Immature natural killer cell (primary cell): ENCODE results near the gene AUTS2. TPM values are rescaled to one million over a fixed set of nuclear protein-coding genes. Genes with fewer than 3 reads are reported as not detected.
"Not testable (repeated sequence)": the region's sequence is repeated elsewhere in the genome, so short reads cannot be mapped to it uniquely, and the experiment has no call there.

Source experiments
- DNase-seq, 3 donors: peaks; one replicate each; pipeline ENCODE4 v3.0.0; 2022; ENCODE audit warnings: mixed read lengths in 1 of 3
- H3K27ac Mint-ChIP-seq, 6 donors: one replicate each; pipeline ENCODE4 v1.8.0; 2020; ENCODE audit warnings: mixed read lengths in 6 of 6, mild to moderate bottlenecking in 5 of 6, inconsistent platforms in 4 of 6, moderate library complexity in 3 of 6
- H3K27me3 Mint-ChIP-seq, 3 donors: one replicate each; pipeline ENCODE4 v1.8.0; 2020 to 2021; ENCODE audit warnings: low read depth in 3 of 3, mild to moderate bottlenecking in 3 of 3, mixed read lengths in 3 of 3, moderate library complexity in 3 of 3, inconsistent platforms in 1 of 3
- H3K36me3 Mint-ChIP-seq, 3 donors: one replicate each; pipeline ENCODE4 v1.8.0; 2020; ENCODE audit warnings: mixed read lengths in 3 of 3, inconsistent platforms in 2 of 3, mild to moderate bottlenecking in 2 of 3
- H3K4me1 Mint-ChIP-seq, 2 donors: one replicate each; pipeline ENCODE4 v1.8.0; 2020; ENCODE audit warnings: inconsistent platforms in 2 of 2, mild to moderate bottlenecking in 2 of 2, mixed read lengths in 2 of 2, moderate library complexity in 1 of 2
- H3K4me3 Mint-ChIP-seq, 5 donors: one replicate each; pipeline ENCODE4 v1.8.0; 2020; ENCODE audit warnings: mild to moderate bottlenecking in 5 of 5, mixed read lengths in 5 of 5, inconsistent platforms in 3 of 5, moderate library complexity in 3 of 5
- H3K9me3 Mint-ChIP-seq, 6 donors: one replicate each; pipeline ENCODE4 v1.8.0; 2020; ENCODE audit warnings: mild to moderate bottlenecking in 6 of 6, mixed read lengths in 6 of 6, inconsistent platforms in 4 of 6, moderate library complexity in 3 of 6
- polyA plus RNA-seq, 3 donors: library from polyadenylated mRNA; unstranded; fragments of 300-500 nt; fragmentation: Illumina TruSeq; gene quantifications; one replicate each; pipeline ENCODE4 v1.2.3, GENCODE V29; 2021

Gene AUTS2
- polyA plus RNA-seq, 3 donors from 2014 or later: 1.9 to 17.6 (median 8.0) TPM

DNA sequence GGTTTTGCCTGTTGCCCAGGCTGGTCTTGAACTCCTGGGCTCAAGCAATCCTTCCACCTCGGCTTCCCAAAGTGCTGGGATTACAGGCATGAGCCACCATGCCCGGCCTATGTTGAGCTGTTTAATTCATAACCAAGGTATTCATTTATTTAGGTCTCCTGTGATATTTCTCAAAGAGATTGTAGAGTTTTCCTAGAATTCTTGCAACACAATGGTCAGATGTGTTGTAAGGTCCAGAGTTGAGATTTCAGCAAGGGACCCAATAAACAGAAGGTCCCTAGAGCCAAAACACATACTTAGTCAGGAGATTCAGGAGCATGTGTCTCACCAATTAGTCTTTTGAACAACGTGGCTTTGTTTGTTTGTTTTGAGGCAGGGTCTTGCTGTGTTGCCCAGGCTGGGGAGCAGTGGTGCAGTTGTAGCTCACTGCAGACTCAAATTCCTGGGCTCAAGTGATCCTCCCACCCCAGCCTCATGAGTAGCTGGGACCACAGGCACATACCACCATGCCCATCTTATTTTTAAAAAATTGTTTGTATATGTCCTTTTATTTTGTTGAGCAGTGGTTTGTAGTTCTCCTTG, 1212.4 kb downstream of the AUTS2 start:
- no peaks in the 10 kb centered on the region for H3K36me3 Mint-ChIP-seq
- H3K4me1 Mint-ChIP-seq: peaks cover 0 to 4% of the 10 kb centered on the region in 2 donors
- no peak overlapping the region for H3K4me3 Mint-ChIP-seq
- no peak overlapping the region for H3K27ac Mint-ChIP-seq
- H3K27me3 Mint-ChIP-seq: peaks cover 4 to 19% (median 9%) of the 10 kb centered on the region in 3 donors
- no peak for DNase-seq
- H3K9me3 Mint-ChIP-seq: no peaks in the 10 kb centered on the region

DNA sequence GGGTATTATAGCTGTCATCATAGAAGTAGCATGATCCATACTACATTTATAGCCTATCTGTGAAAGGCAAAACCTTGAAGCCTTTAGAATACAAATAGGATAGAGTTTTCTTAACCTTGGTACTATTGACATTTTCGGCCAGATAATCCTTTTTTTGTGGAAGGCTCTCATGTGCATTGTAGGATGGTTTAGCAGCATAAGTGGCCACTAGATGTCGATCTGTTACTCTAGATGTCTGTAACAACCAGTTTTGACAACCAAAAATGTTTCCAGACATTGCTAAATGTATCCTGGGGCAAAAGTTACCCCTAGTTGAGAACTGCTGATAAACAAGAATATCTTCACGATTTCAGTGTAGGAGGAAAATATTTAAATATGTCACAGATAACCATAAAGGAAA, 1214.2 kb downstream of the AUTS2 start:
- Mint-ChIP-seq H3K4me1 (peaks cover 0 to 4% of the 10 kb centered on the region in 2 donors), H3K36me3 (no peaks in the 10 kb centered on the region), H3K27ac (no peak overlapping the region), H3K27me3 (peaks cover 4 to 19% (median 9%) of the 10 kb centered on the region in 3 donors), H3K9me3 (no peaks in the 10 kb centered on the region), H3K4me3 (no peak overlapping the region)
- DNase-seq: no peak

DNA sequence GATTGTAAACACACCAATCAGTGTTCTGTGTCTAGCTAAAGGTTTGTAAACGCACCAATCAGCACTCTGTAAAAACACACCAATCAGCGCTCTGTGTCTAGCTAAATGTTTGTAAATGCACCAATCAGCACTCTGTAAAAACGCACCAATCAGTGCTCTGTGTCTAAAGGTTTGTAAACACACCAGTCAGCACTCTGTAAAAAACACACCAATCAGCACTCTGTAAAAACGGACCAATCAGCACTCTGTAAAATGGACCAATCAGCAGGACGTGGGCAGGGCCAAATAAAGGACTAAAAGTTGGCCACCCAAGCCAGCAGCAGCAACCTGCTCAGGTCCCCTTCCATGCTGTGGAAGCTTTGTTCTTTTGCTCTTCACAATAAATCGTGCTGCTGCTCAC, 1224.2 kb downstream of the AUTS2 start:
- not testable (repeated sequence) for DNase-seq, H3K4me1 Mint-ChIP-seq, H3K9me3 Mint-ChIP-seq, H3K27me3 Mint-ChIP-seq, H3K4me3 Mint-ChIP-seq, H3K36me3 Mint-ChIP-seq, H3K27ac Mint-ChIP-seq

DNA sequence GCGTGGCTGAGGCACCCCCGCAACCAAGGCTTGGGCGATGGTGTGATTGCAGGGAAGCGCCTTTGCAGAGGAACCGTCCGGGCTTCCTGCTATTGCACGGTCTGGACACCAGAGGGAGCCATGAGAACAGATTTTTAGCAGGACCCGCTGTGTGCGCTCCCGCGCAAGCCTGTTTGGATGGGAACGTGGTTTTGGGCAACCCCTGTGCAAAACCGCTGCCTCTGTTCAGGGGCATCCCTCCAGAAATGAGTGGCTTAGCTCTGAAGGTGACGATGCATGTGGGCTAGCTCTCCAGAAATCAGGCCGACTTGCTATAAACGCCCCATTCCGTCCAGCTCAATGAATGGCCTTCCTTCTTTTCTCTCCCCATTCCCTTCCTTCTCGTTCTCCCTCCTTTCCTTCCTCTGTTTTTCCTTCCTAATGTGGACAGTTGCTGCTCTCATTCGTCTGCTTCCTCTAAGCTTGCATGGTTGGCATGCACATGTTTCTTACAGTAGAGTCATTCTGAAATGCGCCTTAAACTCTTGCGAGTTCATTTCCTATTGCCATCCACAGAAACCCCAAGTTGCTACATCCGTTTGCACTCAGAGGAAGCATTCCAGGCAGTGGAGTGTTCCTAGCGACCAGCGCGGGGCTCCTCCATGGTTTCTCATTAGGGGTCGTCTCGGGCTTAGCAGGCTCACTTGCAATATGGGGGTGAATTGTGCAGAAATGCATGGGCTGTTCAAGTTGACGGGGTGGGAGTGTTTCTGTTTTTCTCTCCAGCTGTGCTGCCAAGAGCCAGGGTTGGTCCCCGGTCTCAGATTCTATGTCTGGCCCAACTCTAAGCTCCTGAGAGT, 1231.2 kb downstream of the AUTS2 start:
- peak; percentile 37 to 64 (median 43) for DNase-seq
- H3K27me3 Mint-ChIP-seq: peaks cover 5 to 10% (median 6%) of the 10 kb centered on the region in 3 donors
- peak overlapping the region in 4 of 5 donors; percentile 44 to 78 (median 50) for H3K4me3 Mint-ChIP-seq
- peak overlapping the region in 1 of 6 donors; percentile 48 for H3K27ac Mint-ChIP-seq
- H3K9me3 Mint-ChIP-seq: peaks cover 0 to 3% (median 0%) of the 10 kb centered on the region in 6 donors
- no peaks in the 10 kb centered on the region for H3K36me3 Mint-ChIP-seq
- H3K4me1 Mint-ChIP-seq: peaks cover 14% of the 10 kb centered on the region in 2 donors

DNA sequence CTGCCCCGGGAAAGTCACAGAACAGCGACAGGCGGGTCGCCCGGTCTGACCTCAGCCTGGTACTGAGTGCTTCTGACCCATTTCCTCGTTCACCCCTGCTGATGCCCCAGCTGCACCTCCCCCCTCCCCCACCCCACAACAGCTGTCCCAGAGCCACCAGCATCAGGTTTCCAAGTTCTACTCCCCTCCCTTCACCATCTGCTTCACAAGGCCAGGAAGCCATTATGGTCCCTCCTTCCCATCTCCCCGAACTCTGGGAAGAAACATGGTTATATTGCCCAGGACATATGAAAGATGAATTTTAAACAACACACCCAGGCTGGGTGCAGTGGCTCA, 1231.8 kb downstream of the AUTS2 start:
- H3K36me3 Mint-ChIP-seq: no peaks in the 10 kb centered on the region
- no peak for DNase-seq
- H3K27ac Mint-ChIP-seq: no peak overlapping the region
- peaks cover 6 to 10% (median 8%) of the 10 kb centered on the region in 3 donors for H3K27me3 Mint-ChIP-seq
- peak overlapping the region in 1 of 5 donors; percentile 30 for H3K4me3 Mint-ChIP-seq
- peaks cover 0 to 3% (median 0%) of the 10 kb centered on the region in 6 donors for H3K9me3 Mint-ChIP-seq
- H3K4me1 Mint-ChIP-seq: peaks cover 14% of the 10 kb centered on the region in 2 donors

DNA sequence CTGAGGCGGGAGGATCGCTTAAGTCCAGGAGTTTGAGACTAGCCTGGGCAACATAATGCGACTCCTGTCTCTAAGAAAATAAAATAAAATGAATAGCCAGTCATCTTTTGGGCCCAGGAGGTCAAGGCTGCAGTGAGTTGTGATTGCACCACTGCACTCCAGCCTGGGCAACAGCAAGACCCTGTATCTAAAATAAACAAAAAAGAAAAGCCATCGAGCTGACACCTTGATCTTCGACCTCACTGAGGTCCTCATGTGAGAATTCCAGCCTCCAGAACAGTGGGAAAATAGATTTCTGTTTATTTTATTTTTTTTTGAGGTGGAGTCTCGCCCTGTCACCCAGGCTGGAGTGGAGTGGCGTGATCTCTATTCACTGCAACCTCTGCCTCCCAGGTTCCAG, 1232.2 kb downstream of the AUTS2 start:
- Mint-ChIP-seq H3K27me3 (peaks cover 6 to 10% (median 8%) of the 10 kb centered on the region in 3 donors), H3K4me3 (no peak overlapping the region), H3K4me1 (peaks cover 14% of the 10 kb centered on the region in 2 donors), H3K27ac (no peak overlapping the region), H3K36me3 (no peaks in the 10 kb centered on the region), H3K9me3 (peaks cover 0 to 3% (median 0%) of the 10 kb centered on the region in 6 donors)
- no peak for DNase-seq

DNA sequence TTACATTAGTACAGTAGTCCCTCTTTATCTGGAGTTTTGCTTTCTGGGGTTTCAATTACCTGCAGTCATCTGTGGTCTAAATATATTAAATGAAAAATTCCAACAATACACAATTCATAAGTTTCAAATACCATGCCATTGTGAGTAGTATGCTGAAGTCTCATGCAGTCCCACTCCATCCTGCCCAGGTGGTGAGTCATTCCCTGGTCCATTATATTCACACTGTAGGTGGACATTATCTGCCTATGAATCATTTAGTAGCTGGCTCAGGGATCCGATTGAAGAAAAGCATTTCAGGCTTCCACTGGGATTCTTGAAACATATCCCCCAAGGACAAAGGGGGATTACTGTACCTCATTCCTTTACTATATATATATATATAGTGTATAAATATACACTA, 1235.5 kb downstream of the AUTS2 start:
- Mint-ChIP-seq H3K27ac (no peak overlapping the region), H3K4me3 (no peak overlapping the region), H3K9me3 (no peaks in the 10 kb centered on the region), H3K36me3 (no peaks in the 10 kb centered on the region), H3K4me1 (peaks cover 14% of the 10 kb centered on the region in 2 donors), H3K27me3 (peaks cover 8 to 9% (median 8%) of the 10 kb centered on the region in 3 donors)
- no peak for DNase-seq

DNA sequence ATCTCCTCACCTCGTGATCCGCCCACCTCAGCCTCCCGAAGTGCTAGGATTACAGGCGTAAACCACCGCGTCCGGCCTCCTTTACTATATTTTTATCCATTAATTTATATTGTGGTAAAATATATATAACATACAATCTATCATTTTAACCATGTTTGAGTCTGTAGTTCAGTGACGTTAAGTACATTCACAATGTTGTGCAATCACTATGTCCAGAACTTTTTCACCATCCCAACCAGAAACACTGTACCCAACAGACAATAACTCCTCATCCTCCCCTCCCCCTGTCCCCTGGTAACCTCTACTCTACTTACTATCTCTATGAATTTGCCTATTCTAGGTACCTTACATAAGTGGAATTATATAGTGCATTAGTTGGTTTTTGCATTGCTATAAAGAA, 1236.1 kb downstream of the AUTS2 start:
- H3K36me3 Mint-ChIP-seq: no peaks in the 10 kb centered on the region
- no peak overlapping the region for H3K4me3 Mint-ChIP-seq
- no peak overlapping the region for H3K27ac Mint-ChIP-seq
- DNase-seq: no peak
- H3K9me3 Mint-ChIP-seq: no peaks in the 10 kb centered on the region
- H3K27me3 Mint-ChIP-seq: peaks cover 3 to 9% (median 8%) of the 10 kb centered on the region in 3 donors
- H3K4me1 Mint-ChIP-seq: peaks cover 8 to 9% of the 10 kb centered on the region in 2 donors

DNA sequence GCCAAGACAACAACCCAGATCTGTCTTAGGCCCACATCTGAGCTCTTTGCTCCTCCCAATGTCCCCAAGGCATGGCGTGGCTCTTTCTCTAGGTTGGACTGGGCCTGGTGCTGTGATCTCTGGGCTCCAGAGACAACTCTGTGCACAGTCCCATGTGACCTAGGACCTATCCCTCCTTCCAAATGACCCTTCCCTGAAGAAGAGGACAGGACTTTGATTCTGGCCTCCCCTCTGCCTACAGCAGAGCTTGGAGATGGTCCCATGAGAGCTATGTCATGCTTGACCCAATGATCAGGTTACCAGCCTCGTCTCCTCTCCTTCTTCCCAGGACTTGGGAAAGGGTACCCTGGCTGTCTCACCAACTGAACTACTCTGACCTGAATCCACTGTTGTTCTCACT, 1237.4 kb downstream of the AUTS2 start:
- H3K9me3 Mint-ChIP-seq: no peaks in the 10 kb centered on the region
- peak overlapping the region in 1 of 6 donors; percentile 56 for H3K27ac Mint-ChIP-seq
- H3K36me3 Mint-ChIP-seq: no peaks in the 10 kb centered on the region
- H3K4me3 Mint-ChIP-seq: no peak overlapping the region
- no peak for DNase-seq
- no peaks in the 10 kb centered on the region for H3K4me1 Mint-ChIP-seq
- H3K27me3 Mint-ChIP-seq: peaks cover 2 to 5% (median 4%) of the 10 kb centered on the region in 3 donors

DNA sequence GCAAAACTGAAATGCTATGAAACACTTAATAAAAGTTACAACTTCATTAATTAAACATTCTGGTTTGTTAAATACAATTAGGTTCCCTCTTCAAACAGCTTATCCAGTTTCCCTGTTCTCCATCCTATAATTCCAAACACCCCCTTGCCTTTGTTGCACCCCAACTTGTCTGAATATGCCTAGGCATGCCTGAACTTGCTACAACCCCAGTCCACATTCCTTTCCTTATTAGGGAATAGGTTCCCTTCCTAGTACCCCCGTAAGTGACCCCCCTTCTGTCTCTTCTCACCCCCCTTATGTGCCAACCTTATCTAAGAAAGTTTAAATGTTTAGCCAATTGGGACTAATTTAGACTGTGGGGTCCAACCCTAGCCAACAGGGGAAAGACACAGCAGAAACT, 1238.0 kb downstream of the AUTS2 start:
- no peak overlapping the region for H3K27ac Mint-ChIP-seq
- H3K27me3 Mint-ChIP-seq: peaks cover 2 to 5% (median 4%) of the 10 kb centered on the region in 3 donors
- peaks cover 0 to 3% (median 0%) of the 10 kb centered on the region in 6 donors for H3K9me3 Mint-ChIP-seq
- no peak overlapping the region for H3K4me3 Mint-ChIP-seq
- DNase-seq: no peak
- no peaks in the 10 kb centered on the region for H3K36me3 Mint-ChIP-seq
- no peaks in the 10 kb centered on the region for H3K4me1 Mint-ChIP-seq

DNA sequence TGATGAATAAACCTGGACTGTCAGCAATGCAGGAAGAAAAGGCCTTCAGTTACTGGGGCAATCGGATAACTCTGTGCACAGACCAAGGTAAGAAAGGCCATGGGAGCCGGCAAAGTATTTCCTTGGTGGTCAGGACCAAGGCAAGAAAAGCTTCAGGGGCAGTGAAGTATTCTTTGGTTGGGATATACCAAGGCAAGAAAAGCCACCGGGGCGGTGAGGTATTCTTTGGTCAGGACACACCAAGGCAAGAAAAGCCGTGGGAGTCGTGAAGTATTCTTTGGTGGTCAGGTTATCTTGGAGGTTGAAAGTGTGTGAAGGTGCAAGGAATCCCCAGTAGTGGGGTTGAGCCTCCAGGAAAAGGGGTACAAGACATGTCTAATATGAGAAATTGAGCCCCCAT, 1238.7 kb downstream of the AUTS2 start:
- Mint-ChIP-seq H3K27me3 (peaks cover 2 to 5% (median 4%) of the 10 kb centered on the region in 3 donors), H3K27ac (no peak overlapping the region), H3K4me3 (no peak overlapping the region), H3K4me1 (no peaks in the 10 kb centered on the region), H3K36me3 (no peaks in the 10 kb centered on the region), H3K9me3 (peaks cover 0 to 3% (median 0%) of the 10 kb centered on the region in 6 donors)
- DNase-seq: no peak

DNA sequence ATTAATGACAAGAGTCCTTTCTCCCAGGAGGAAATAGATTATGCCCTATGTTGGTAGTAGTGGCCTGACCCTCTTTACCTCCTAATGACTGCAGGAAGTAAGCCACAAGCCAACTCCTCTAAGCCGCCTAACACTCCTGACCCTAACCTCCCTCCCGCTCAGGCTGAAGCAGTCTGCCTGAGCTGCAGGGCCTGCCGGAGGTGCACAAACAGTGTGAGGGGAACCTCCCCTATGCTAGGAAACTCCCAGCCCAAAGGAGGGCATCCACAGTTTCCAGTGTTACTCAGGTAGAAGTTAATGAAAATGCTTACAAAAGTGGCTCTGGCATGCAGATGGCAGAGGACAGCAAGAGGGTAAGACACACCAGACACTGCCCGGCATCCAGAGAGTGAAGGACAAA, 1239.3 kb downstream of the AUTS2 start:
- H3K27ac Mint-ChIP-seq: no peak overlapping the region
- H3K36me3 Mint-ChIP-seq: no peaks in the 10 kb centered on the region
- DNase-seq: no peak
- peaks cover 0 to 3% (median 0%) of the 10 kb centered on the region in 6 donors for H3K9me3 Mint-ChIP-seq
- no peak overlapping the region for H3K4me3 Mint-ChIP-seq
- no peaks in the 10 kb centered on the region for H3K4me1 Mint-ChIP-seq
- H3K27me3 Mint-ChIP-seq: peaks cover 2 to 5% (median 4%) of the 10 kb centered on the region in 3 donors

DNA sequence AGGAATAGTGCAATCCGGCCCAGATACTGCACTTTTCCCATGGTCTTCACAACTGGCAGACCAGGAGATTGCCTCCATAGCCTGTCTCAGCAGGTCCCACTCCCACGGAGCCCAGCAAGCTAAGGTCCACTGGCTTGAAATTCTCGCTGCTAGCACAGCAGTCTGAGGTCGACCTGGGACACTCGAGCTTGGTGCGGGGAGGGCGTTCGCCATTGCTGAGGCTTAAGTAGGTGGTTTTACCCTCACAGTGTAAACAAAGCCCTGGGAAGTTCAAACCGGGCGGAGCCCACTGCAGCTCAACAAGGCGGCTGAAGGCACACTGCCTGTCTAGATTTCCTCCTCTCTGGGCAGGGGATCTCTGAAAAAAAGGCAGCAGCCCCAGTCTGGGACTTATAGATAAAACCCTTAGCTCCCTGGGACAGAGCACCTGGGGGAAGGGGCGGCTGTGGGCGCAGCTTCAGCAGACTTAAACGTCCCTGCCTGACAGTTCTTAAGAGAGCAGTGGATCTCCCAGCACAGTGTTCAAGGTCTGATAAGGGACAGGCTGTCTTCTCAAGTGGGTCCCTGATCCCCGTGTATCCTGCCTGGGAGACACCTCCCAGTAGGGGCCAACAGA, 1240.1 kb downstream of the AUTS2 start:
- Mint-ChIP-seq H3K4me1 (no peaks in the 10 kb centered on the region), H3K36me3 (no peaks in the 10 kb centered on the region), H3K9me3 (peaks cover 0 to 3% (median 0%) of the 10 kb centered on the region in 6 donors), H3K27me3 (peaks cover under 1 to 5% (median 4%) of the 10 kb centered on the region in 3 donors), H3K4me3 (no peak overlapping the region), H3K27ac (no peak overlapping the region)
- DNase-seq: no peak
